Measurements from ENCODE around the gene EDN2.

EDN2 gene

GRCh38 chr1:41464885-41465284, 19.6 kb downstream of the EDN2 start:
- DNase-seq (ENCODE audit: low spot score): no peak

- DNase-seq (ENCODE audit: low spot score): no peak
Observed at GRCh38 chr1:41463516-41463915, 21.0 kb downstream of the EDN2 start.

- DNase-seq (ENCODE audit: low spot score): no peak
Observed at GRCh38 chr1:41462680-41463004, 21.8 kb downstream of the EDN2 start.

GRCh38 chr1:41461790-41462679, 22.4 kb downstream of the EDN2 start:
- no peak for DNase-seq (ENCODE audit: low spot score)

GRCh38 chr1:41456847-41457540, 27.5 kb downstream of the EDN2 start:
- DNase-seq (ENCODE audit: low spot score): no peak

- no peak for DNase-seq (ENCODE audit: low spot score)
Observed at GRCh38 chr1:41455479-41456332, 28.8 kb downstream of the EDN2 start.

- no peak for DNase-seq (ENCODE audit: low spot score)
Observed at GRCh38 chr1:41454406-41454805, 30.1 kb downstream of the EDN2 start.

- DNase-seq (ENCODE audit: low spot score): no peak
Observed at GRCh38 chr1:41452704-41453290, 31.7 kb downstream of the EDN2 start.

GRCh38 chr1:41450747-41451285, 33.7 kb downstream of the EDN2 start:
- no peak for DNase-seq (ENCODE audit: low spot score)

GRCh38 chr1:41449326-41449921, 35.1 kb downstream of the EDN2 start:
- no peak for DNase-seq (ENCODE audit: low spot score)

GRCh38 chr1:41448821-41449220, 35.7 kb downstream of the EDN2 start:
- no peak for DNase-seq (ENCODE audit: low spot score)

- no peak for DNase-seq (ENCODE audit: low spot score)
Observed at GRCh38 chr1:41447995-41448770, 36.3 kb downstream of the EDN2 start.

GRCh38 chr1:41446851-41447610, 37.5 kb downstream of the EDN2 start:
- no peak for DNase-seq (ENCODE audit: low spot score)

- DNase-seq (ENCODE audit: low spot score): no peak
Observed at GRCh38 chr1:41444785-41445184, 39.7 kb downstream of the EDN2 start.

GRCh38 chr1:41444246-41444645, 40.2 kb downstream of the EDN2 start:
- DNase-seq (ENCODE audit: low spot score): no peak

GRCh38 chr1:41442697-41443251, 41.7 kb downstream of the EDN2 start:
- no peak for DNase-seq (ENCODE audit: low spot score)

- DNase-seq (ENCODE audit: low spot score): no peak
Observed at GRCh38 chr1:41440321-41441085, 44.0 kb downstream of the EDN2 start.

GRCh38 chr1:41439234-41439633, 45.2 kb downstream of the EDN2 start:
- DNase-seq (ENCODE audit: low spot score): no peak

- no peak for DNase-seq (ENCODE audit: low spot score)
Observed at GRCh38 chr1:41438711-41439110, 45.8 kb downstream of the EDN2 start.
